GM12878 (cell line): ENCODE data around the gene BORCS5. TPM values are rescaled to one million over a fixed set of nuclear protein-coding genes. Genes with fewer than 3 reads are reported as not detected.

Experiments
- ATAC-seq: fragments of 200-7000 bp; cut with Tn5 transposase; 3 replicates; pipeline ENCODE4 v1.9.1; 2020; ENCODE audit warnings: mild to moderate bottlenecking, moderate library complexity
- BruUV-seq: library from RNA; stranded (reverse); fragments of 400-500 nt; replicated peaks from 2 replicates; lab custom pipeline; 2021; lab: Mats Ljungman, UMichigan
- CTCF ChIA-PET: fragments of 300-600 bp; sonication (Branson Sonifier 250); formaldehyde crosslinking; extraction: SDS; loops from one replicate; lab custom pipeline; 2021; ENCODE audit warnings: inconsistent platforms; lab: Yijun Ruan, JAX
- POLR2A ChIA-PET: fragments of 350-600 bp; formaldehyde crosslinking; extraction: SDS; loops from one replicate; lab custom pipeline; 2021; ENCODE audit warnings: inconsistent platforms; lab: Charles Lee
- RAD21 ChIA-PET: fragments of 300-600 bp; sonication (Branson Sonifier 250); formaldehyde crosslinking; loops from one replicate; lab custom pipeline; 2023; ENCODE audit warnings: antibody characterized with exemption; ENCODE audit not compliant: unreplicated experiment; lab: Charles Lee
- SMC1A ChIA-PET: fragments of 300-600 bp; sonication (Branson Sonifier 250); formaldehyde crosslinking; loops from one replicate; lab custom pipeline; 2023; ENCODE audit not compliant: unreplicated experiment, uncharacterized antibody; lab: Charles Lee
- DNase-seq: peaks from one replicate; pipeline ENCODE4 v3.0.0-alpha.2; 2011; ENCODE audit warnings: low read depth, low spot score
- FAIRE-seq: peaks from 3 replicates; lab custom pipeline; 2011; peaks lifted over from hg19 to GRCh38; lab: Jason Lieb, UNC
- H2AFZ ChIP-seq: 2 replicates; pipeline ENCODE4 v1.6.0; 2011; ENCODE audit warnings: low read depth, low read length, control low read depth; ENCODE audit not compliant: control insufficient read depth
- H3K27ac ChIP-seq: 2 replicates; pipeline ENCODE4 v1.5.1; 2011; ENCODE audit warnings: control low read depth; ENCODE audit not compliant: control insufficient read depth, insufficient read depth
- H3K27me3 ChIP-seq, 2 experiments: replicated peaks in 1 of 2; 2 replicates each; pipeline versions ENCODE4 v1.6.0 to v1.6.1; 2011; ENCODE audit warnings: low read length in 1 of 2; ENCODE audit not compliant: control insufficient read depth in 2 of 2, insufficient read depth in 2 of 2
- H3K36me3 ChIP-seq, 2 experiments: 2 replicates each; pipeline ENCODE4 v1.5.1; 2011; ENCODE audit warnings: low read length in 1 of 2; ENCODE audit not compliant: control insufficient read depth in 2 of 2, insufficient read depth in 2 of 2
- H3K4me1 ChIP-seq: 2 replicates; pipeline ENCODE4 v1.6.1; 2011; ENCODE audit warnings: mild to moderate bottlenecking, low read length, moderate library complexity, mixed read lengths; ENCODE audit not compliant: control insufficient read depth, insufficient read depth
- H3K4me2 ChIP-seq: 2 replicates; pipeline ENCODE4 v1.6.0; 2011; ENCODE audit warnings: control low read depth; ENCODE audit not compliant: control insufficient read depth, insufficient read depth
- H3K4me3 ChIP-seq: fragments of 200-600 bp; sonication (generic); 2 replicates; pipeline ENCODE4 v1.5.1; 2016
- H3K79me2 ChIP-seq: 2 replicates; pipeline ENCODE4 v1.6.0; 2011; ENCODE audit warnings: low read length; ENCODE audit not compliant: control insufficient read depth, insufficient read depth
- H3K9ac ChIP-seq: 2 replicates; pipeline ENCODE4 v1.8.0; 2011; ENCODE audit warnings: low read length, control low read depth, mixed read lengths; ENCODE audit not compliant: control insufficient read depth, insufficient read depth
- H3K9me3 ChIP-seq: replicated peaks from 3 replicates; pipeline ENCODE4 v1.5.1; 2011; ENCODE audit warnings: mild to moderate bottlenecking, low read length; ENCODE audit not compliant: control insufficient read depth, insufficient read depth
- H4K20me1 ChIP-seq: 2 replicates; pipeline ENCODE4 v1.6.0; 2011; ENCODE audit not compliant: control insufficient read depth, insufficient read depth
- ASH2L ChIP-seq: fragments of 300-600, 200-600 bp; sonication (generic); IDR thresholded peaks from 2 replicates; pipeline ENCODE4 v1.6.1; 2017; ENCODE audit warnings: low read depth, mild to moderate bottlenecking, borderline replicate concordance
- BACH1 ChIP-seq: fragments of 450-650 bp; IDR thresholded peaks from 2 replicates; pipeline ENCODE4 v1.6.1; 2017; ENCODE audit warnings: mild to moderate bottlenecking, borderline replicate concordance
- BCLAF1 ChIP-seq: fragments of 450-650 bp; IDR thresholded peaks from 2 replicates; pipeline ENCODE4 v1.6.1; 2017; ENCODE audit warnings: antibody characterized with exemption, mild to moderate bottlenecking, moderate library complexity
- CBFB ChIP-seq: IDR thresholded peaks from 2 replicates; pipeline ENCODE4 v1.6.1; 2016; ENCODE audit warnings: antibody characterized with exemption, low read depth
- CBX5 ChIP-seq: sonication (generic); IDR thresholded peaks from 2 replicates; pipeline ENCODE4 v1.6.1; 2016; ENCODE audit warnings: low read depth, moderate library complexity, mild to moderate bottlenecking, inconsistent platforms
- CTCF ChIP-seq, 3 experiments: IDR thresholded peaks in 2 of 3; conservative IDR thresholded peaks in 1 of 3; 2 replicates each; pipeline ENCODE4 v1.5.1; 2011; ENCODE audit warnings: low read depth in 3 of 3, low read length in 3 of 3, mild to moderate bottlenecking in 3 of 3, control low read depth in 2 of 3, moderate library complexity in 2 of 3, inconsistent platforms in 1 of 3, mixed read lengths in 1 of 3; ENCODE audit not compliant: control insufficient read depth in 2 of 3, insufficient read depth in 1 of 3; ENCODE audit errors: extremely low read depth in 1 of 3
- NBN ChIP-seq: fragments of 450-650 bp; IDR thresholded peaks from 2 replicates; pipeline ENCODE4 v1.6.1; 2016
- NFYB ChIP-seq: IDR thresholded peaks from 2 replicates; pipeline ENCODE4 v1.6.1; 2011; ENCODE audit warnings: low read depth, mild to moderate bottlenecking, low read length, improper control_type of control experiment, moderate library complexity; ENCODE audit not compliant: insufficient read depth
- NKRF ChIP-seq: fragments of 450-650 bp; conservative IDR thresholded peaks from 2 replicates; pipeline ENCODE4 v1.6.1; 2017; ENCODE audit warnings: mild to moderate bottlenecking, moderate library complexity
- PAX8 ChIP-seq: fragments of 450-650 bp; IDR thresholded peaks from 2 replicates; pipeline ENCODE4 v1.6.1; 2017; ENCODE audit warnings: mild to moderate bottlenecking, moderate library complexity
- SIN3A ChIP-seq: IDR thresholded peaks from 2 replicates; pipeline ENCODE4 v1.6.1; 2012; ENCODE audit warnings: low read depth, low read length, improper control_type of control experiment
- SMAD1 ChIP-seq: fragments of 450-650 bp; IDR thresholded peaks from 2 replicates; pipeline ENCODE4 v1.6.1; 2018; ENCODE audit warnings: mild to moderate bottlenecking, low read depth; ENCODE audit not compliant: partially characterized antibody
- SPI1 ChIP-seq: IDR thresholded peaks from 2 replicates; pipeline ENCODE4 v1.6.1; 2011; ENCODE audit warnings: low read depth, mild to moderate bottlenecking, low read length, moderate library complexity, borderline replicate concordance; ENCODE audit not compliant: insufficient read depth
- TARDBP ChIP-seq: IDR thresholded peaks from 2 replicates; pipeline ENCODE4 v1.6.1; 2016; ENCODE audit warnings: borderline replicate concordance
- YBX1 ChIP-seq: fragments of 450-650 bp; IDR thresholded peaks from 2 replicates; pipeline ENCODE4 v1.6.1; 2016; ENCODE audit warnings: antibody characterized with exemption
- ZNF207 ChIP-seq: fragments of 450-650 bp; IDR thresholded peaks from 2 replicates; pipeline ENCODE4 v1.6.1; 2014; ENCODE audit warnings: antibody characterized with exemption, mild to moderate bottlenecking, borderline replicate concordance
- ZNF274 ChIP-seq: IDR thresholded peaks from one replicate; pipeline ENCODE4 v1.8.0; 2011; ENCODE audit not compliant: insufficient read length, insufficient read depth
- WGBS: methylation state at CpG from one replicate; pipeline ENCODE4 v1.1.6; 2016; ENCODE audit warnings: low lambda C conversion rate; ENCODE audit not compliant: insufficient replicate concordance, insufficient coverage; ENCODE audit errors: missing lambda C conversion rate; 5-methylcytosine and 5-hydroxymethylcytosine counted together
- in situ Hi-C: fragments of 300-500 bp; cut with MboI; formaldehyde crosslinking; loops from 9 replicates; pipeline ENCODE4 v1.14.3; 2018; ENCODE audit warnings: mixed read lengths
- intact Hi-C: fragments of 100-400 bp; cut with micrococcal nuclease; formaldehyde crosslinking; loops from one replicate; pipeline ENCODE4 v1.14.2; 2022; ENCODE audit not compliant: unreplicated experiment
- polyA plus RNA-seq, 11 experiments: library from polyadenylated mRNA; depleted of rRNA in 4 of 11; unstranded in 6 of 11; stranded (reverse) in 5 of 11; fragments of >200 nt; fragmentation: Nextera tagmentation in 4 of 11; fragmentation: Illumina TruSeq in 1 of 11; extraction: Ambion mirVana in 4 of 11; extraction: Trizol in 1 of 11; gene quantifications; 1 replicate in 1 of 11; 2 replicates in 10 of 11; pipeline versions ENCODE4 v1.2.1 to v1.2.3, GENCODE V29; 2011 to 2016; ENCODE audit warnings: inconsistent platforms in 2 of 11, missing spikeins in 2 of 11, low read depth in 1 of 11
- total RNA-seq, 4 experiments: library from RNA; depleted of rRNA in 3 of 4; stranded (reverse); fragments of >200 nt in 3 of 4; fragmentation: Illumina TruSeq in 1 of 4; extraction: Trizol in 1 of 4; gene quantifications; 2 replicates each; pipeline versions ENCODE4 v1.2.1 to v1.2.3, GENCODE V29; 2013 to 2021

The BORCS5 gene
- total and polyA plus RNA-seq, 10 of the 15 experiments (the other 5 are each of a cell fraction or from before 2014, with no cell fraction given): 1.4 to 39.7 (median 16.1) TPM

- ATAC-seq (no peak), DNase-seq (no peak), FAIRE-seq (no peak)
- Histone ChIP-seq H3K27me3 (no peaks in the 10 kb centered on the region), H4K20me1 (no peaks in the 10 kb centered on the region), H3K4me1 (no peaks in the 10 kb centered on the region), H3K27ac (no peak overlapping the region), H3K9ac (no peak overlapping the region), H3K79me2 (no peaks in the 10 kb centered on the region), H2AFZ (no peak overlapping the region), H3K36me3 (no peaks in the 10 kb centered on the region), H3K9me3 (no peaks in the 10 kb centered on the region), H3K4me3 (no peak overlapping the region), H3K4me2 (no peak overlapping the region)
- RAD21 ChIA-PET: interaction anchor here (0.6 kb wide), 1 partner anchor 61 kb away, joined by 3 read pairs; no protein-coding TSS in a partner anchor
- WGBS: 90% methylated on average over 3 of the region's 3 CpGs
- SMC1A ChIA-PET: interaction anchor here (1.4 to 1.6 kb wide), 2 partner anchors 11 to 20 kb away, joined by 3 to 6 read pairs; no protein-coding TSS in a partner anchor
- no TSS peak for BruUV-seq
- CTCF ChIA-PET: interaction anchor here (2.8 kb wide), 1 partner anchor 8 kb away, joined by 7 read pairs; no protein-coding TSS in a partner anchor
- intact Hi-C loops: no loop called here
- in situ Hi-C loops: no loop called here
- POLR2A ChIA-PET: no interaction called here
- no peak for TF ChIP-seq SMAD1
- TF ChIP-seq BACH1: no peak
- TF ChIP-seq PAX8: no peak
- no peak for TF ChIP-seq TARDBP
- TF ChIP-seq CTCF (IDR thresholded peaks at IDR 0.05 in 2 of 3, conservative IDR thresholded peaks at IDR 0.05 in 1 of 3; ENCODE audit: control insufficient read depth in 2 of 3, extremely low read depth in 1 of 3, insufficient read depth in 1 of 3, low read depth in 3 of 3, low read length in 3 of 3): no peak
- TF ChIP-seq SIN3A: no peak
- no peak for TF ChIP-seq ZNF207
- TF ChIP-seq ZNF274: no peak
- no peak for TF ChIP-seq CBFB
- no peak for TF ChIP-seq NFYB
- TF ChIP-seq SPI1: no peak
- no peak for TF ChIP-seq YBX1
- TF ChIP-seq NBN: no peak
- no peak for TF ChIP-seq BCLAF1
- no peak for TF ChIP-seq NKRF
- no peak for TF ChIP-seq ASH2L
- no peak for TF ChIP-seq CBX5
These were observed 89.9 kb downstream of the BORCS5 start for GRCh38 chr12:12446786-12447185.
